IMR-90 (cell line): ENCODE data around the gene EFEMP1. TPM values are rescaled to one million over a fixed set of nuclear protein-coding genes. Genes with fewer than 3 reads are reported as not detected.

Experiments
- ATAC-seq: fragments of 200-7000 bp; cut with Tn5 transposase; 2 replicates; pipeline ENCODE4 v1.9.1; 2020; ENCODE audit warnings: low read depth, mild to moderate bottlenecking, moderate library complexity
- BruUV-seq: library from RNA; stranded (reverse); fragments of 400-500 nt; replicated peaks from 2 replicates; lab custom pipeline; 2021; lab: Mats Ljungman, UMichigan
- CTCF ChIA-PET: fragments of 300-600 bp; formaldehyde crosslinking; extraction: SDS; loops from one replicate; lab custom pipeline; 2021; ENCODE audit warnings: antibody characterized with exemption; lab: Yijun Ruan, JAX
- POLR2A ChIA-PET: fragments of 300-600 bp; sonication (Branson Sonifier 250); formaldehyde crosslinking; loops from one replicate; lab custom pipeline; 2022; ENCODE audit warnings: antibody characterized with exemption; ENCODE audit not compliant: unreplicated experiment; lab: Charles Lee
- DNase-seq: peaks from one replicate; pipeline ENCODE4 v3.0.0; 2013
- H2AFZ ChIP-seq: replicated peaks from 2 replicates; pipeline ENCODE3; 2013; ENCODE audit warnings: low read length, mild to moderate bottlenecking; ENCODE audit not compliant: poor library complexity
- H2AK5ac ChIP-seq: 2 replicates; pipeline ENCODE4 v1.6.1; 2013; ENCODE audit warnings: low read depth, low read length, inconsistent platforms
- H2AK9ac ChIP-seq: replicated peaks from 2 replicates; pipeline ENCODE3; 2013; ENCODE audit warnings: mild to moderate bottlenecking, low read depth, low read length, moderate library complexity; ENCODE audit not compliant: poor library complexity
- H2BK120ac ChIP-seq: 2 replicates; pipeline ENCODE4 v1.6.1; 2013; ENCODE audit warnings: low read depth, low read length, inconsistent platforms
- H2BK15ac ChIP-seq: 3 replicates; pipeline ENCODE4 v1.6.1; 2013; ENCODE audit warnings: low read depth, low read length, inconsistent platforms
- H2BK20ac ChIP-seq: 2 replicates; pipeline ENCODE4 v1.6.1; 2013; ENCODE audit warnings: low read depth, mild to moderate bottlenecking, inconsistent platforms, low read length, moderate library complexity
- H2BK5ac ChIP-seq: 2 replicates; pipeline ENCODE4 v1.6.1; 2013; ENCODE audit warnings: mild to moderate bottlenecking, low read depth, low read length, inconsistent platforms; ENCODE audit not compliant: poor library complexity, severe bottlenecking
- H3K14ac ChIP-seq: replicated peaks from 2 replicates; pipeline ENCODE4 v1.6.1; 2013; ENCODE audit warnings: low read depth, low read length, inconsistent platforms
- H3K18ac ChIP-seq: 2 replicates; pipeline ENCODE4 v1.6.1; 2013; ENCODE audit warnings: low read depth, low read length, control low read depth
- H3K23ac ChIP-seq: 2 replicates; pipeline ENCODE4 v1.6.1; 2013; ENCODE audit warnings: low read depth, low read length, inconsistent platforms
- H3K27ac ChIP-seq: 2 replicates; pipeline ENCODE4 v1.5.1; 2013; ENCODE audit warnings: mild to moderate bottlenecking, control low read depth, low read length; ENCODE audit not compliant: insufficient read depth
- H3K27me3 ChIP-seq: 2 replicates; pipeline ENCODE4 v1.6.1; 2013; ENCODE audit warnings: low read length; ENCODE audit not compliant: control insufficient read depth, insufficient read depth
- H3K36me3 ChIP-seq: 2 replicates; pipeline ENCODE4 v1.6.1; 2013; ENCODE audit warnings: low read length, mixed read lengths; ENCODE audit not compliant: control insufficient read depth, insufficient read depth
- H3K4ac ChIP-seq: 2 replicates; pipeline ENCODE4 v1.6.1; 2013; ENCODE audit warnings: low read depth, low read length, inconsistent platforms
- H3K4me1 ChIP-seq: 2 replicates; pipeline ENCODE4 v1.6.1; 2013; ENCODE audit warnings: low read length, mixed read lengths; ENCODE audit not compliant: control insufficient read depth, insufficient read depth
- H3K4me2 ChIP-seq: 2 replicates; pipeline ENCODE4 v1.6.1; 2013; ENCODE audit warnings: low read depth, mild to moderate bottlenecking, control low read depth, low read length, moderate library complexity
- H3K4me3 ChIP-seq: 2 replicates; pipeline ENCODE4 v1.5.1; 2013; ENCODE audit warnings: low read depth, mild to moderate bottlenecking, control low read depth, low read length, moderate library complexity; ENCODE audit not compliant: insufficient read depth
- H3K56ac ChIP-seq: 2 replicates; pipeline ENCODE4 v1.6.1; 2013; ENCODE audit warnings: low read length, inconsistent platforms; ENCODE audit not compliant: insufficient read depth; ENCODE audit errors: extremely low read depth
- H3K79me1 ChIP-seq, 2 experiments: 2 replicates each; pipeline ENCODE4 v1.6.1; 2013; ENCODE audit warnings: low read length in 2 of 2, inconsistent platforms in 1 of 2, low read depth in 1 of 2
- H3K9ac ChIP-seq: 2 replicates; pipeline ENCODE4 v1.6.1; 2013; ENCODE audit warnings: low read depth, low read length, control low read depth
- H3K9me1 ChIP-seq: 2 replicates; pipeline ENCODE4 v1.6.1; 2013; ENCODE audit warnings: low read length, inconsistent platforms; ENCODE audit not compliant: insufficient read depth
- H3K9me3 ChIP-seq: 2 replicates; pipeline ENCODE4 v1.6.1; 2013; ENCODE audit warnings: low read length; ENCODE audit not compliant: control insufficient read depth, insufficient read depth
- H4K20me1 ChIP-seq: 2 replicates; pipeline ENCODE4 v1.6.1; 2013; ENCODE audit warnings: low read length, inconsistent platforms; ENCODE audit not compliant: insufficient read depth
- H4K5ac ChIP-seq: 2 replicates; pipeline ENCODE4 v1.6.1; 2013; ENCODE audit warnings: mild to moderate bottlenecking, low read depth, low read length, control low read depth
- H4K8ac ChIP-seq, 2 experiments: 2 replicates each; pipeline ENCODE4 v1.6.1; 2013; ENCODE audit warnings: low read depth in 2 of 2, low read length in 2 of 2, control low read depth in 1 of 2, inconsistent platforms in 1 of 2
- H4K91ac ChIP-seq: 2 replicates; pipeline ENCODE4 v1.6.1; 2013; ENCODE audit warnings: low read depth, low read length, inconsistent platforms; ENCODE audit not compliant: insufficient read depth
- FOS ChIP-seq: fragments of 150-350 bp; IDR thresholded peaks from 2 replicates; pipeline ENCODE4 v1.6.1; 2016; ENCODE audit warnings: low read depth, low read length
- MAFK ChIP-seq: IDR thresholded peaks from 2 replicates; pipeline ENCODE4 v1.6.1; 2012; ENCODE audit warnings: low read depth, low read length, improper control_type of control experiment
- WGBS, 2 experiments: methylation state at CpG; one replicate each; pipeline versions ENCODE4 v1.1.5 to v1.1.7; 2013; ENCODE audit warnings: missing lambda C conversion rate in 2 of 2; ENCODE audit not compliant: insufficient read length in 1 of 2; ENCODE audit errors: extremely low coverage in 2 of 2; 5-methylcytosine and 5-hydroxymethylcytosine counted together
- dilution Hi-C: fragments of 300-500 bp; cut with HindIII; formaldehyde crosslinking; loops from one replicate; pipeline ENCODE4 v1.14.3; 2018; ENCODE audit warnings: low sequenced_read_pairs; ENCODE audit not compliant: unreplicated experiment
- in situ Hi-C: fragments of 300-500 bp; cut with MboI; formaldehyde crosslinking; loops from 3 replicates; pipeline ENCODE4 v1.14.3; 2019; ENCODE audit warnings: low sequenced_read_pairs, inconsistent platforms, mixed read lengths
- intact Hi-C: fragments of 100-400 bp; cut with micrococcal nuclease; formaldehyde crosslinking; loops from 2 replicates; pipeline ENCODE4 v1.10.0; 2022
- polyA plus RNA-seq, 3 experiments: library from polyadenylated mRNA; depleted of rRNA; stranded (reverse); fragments of >200 nt; gene quantifications; 2 replicates each; pipeline ENCODE4 v1.2.3, GENCODE V29; 2012; ENCODE audit warnings: low replicate concordance in 1 of 3
- total RNA-seq: library from RNA; depleted of rRNA; stranded (reverse); fragments of >200 nt; gene quantifications from 2 replicates; pipeline ENCODE4 v1.2.3, GENCODE V29; 2012

EFEMP1 gene
- total and polyA plus RNA-seq, 2 of the 4 experiments (the other 2 are of a cell fraction) = 214 to 219 TPM

DNA sequence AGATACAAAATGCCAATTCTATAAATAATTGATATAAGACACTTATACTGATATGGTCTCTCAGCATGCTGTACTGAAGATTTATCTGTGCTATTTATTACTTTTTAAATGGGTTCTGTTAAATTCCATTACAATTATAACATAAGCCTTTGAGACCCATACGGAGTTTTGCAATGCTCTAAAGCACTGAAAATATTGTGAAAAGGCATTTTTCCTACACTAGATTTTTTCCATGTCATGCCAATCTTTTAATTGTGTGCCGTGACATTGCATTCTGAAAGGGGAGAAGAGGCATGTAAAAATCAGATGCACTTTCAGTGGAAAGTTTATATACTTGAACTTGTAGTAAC is 46.5 kb downstream of the EFEMP1 start:
- no TSS peak for BruUV-seq
- intact Hi-C loops (no loop called here), in situ Hi-C loops (no loop called here), dilution Hi-C loops (no loop called here)
- Histone ChIP-seq H4K5ac (no peak overlapping the region), H2AK5ac (no peak overlapping the region), H3K9me3 (no peaks in the 10 kb centered on the region), H3K23ac (no peak overlapping the region), H4K8ac (no peak overlapping the region), H2BK20ac (no peak overlapping the region), H3K36me3 (peaks cover 35% of the 10 kb centered on the region), H3K79me1 (peaks cover 3 to 17% of the 10 kb centered on the region in 2 experiments; a peak in 3 of 4 replicates), H3K56ac (no peak overlapping the region), H4K20me1 (no peaks in the 10 kb centered on the region), H3K4ac (no peak overlapping the region), H3K4me3 (no peak overlapping the region), H3K27me3 (no peaks in the 10 kb centered on the region), H4K91ac (no peak overlapping the region), H3K9me1 (peaks cover 19% of the 10 kb centered on the region), H2BK15ac (no peak overlapping the region), H3K4me2 (no peak overlapping the region), H2BK5ac (peak overlapping the region; percentile 30), H3K14ac (no peak overlapping the region), H3K4me1 (peaks cover 22% of the 10 kb centered on the region), H2AFZ (no peak overlapping the region), H3K18ac (no peak overlapping the region), H2AK9ac (no peak overlapping the region), H3K9ac (no peak overlapping the region), H3K27ac (no peak overlapping the region), H2BK120ac (no peak overlapping the region)
- ATAC-seq (no peak), DNase-seq (no peak)
- POLR2A ChIA-PET = no interaction called here
- no CpG with 5 or more reads among the region's 2 CpGs for WGBS, 2 experiments
- TF ChIP-seq FOS (no peak), MAFK (no peak)
- CTCF ChIA-PET = no interaction called here
